ENCODE measurements around the gene HEG1. TPM values are rescaled to one million over a fixed set of nuclear protein-coding genes. Genes with fewer than 3 reads are reported as not detected.

Gene HEG1
- total RNA-seq, 1 experiment from 2014 or later: 69.8 TPM

GRCh38 chr3:125076464-125076863 lies 20.7 kb upstream of the HEG1 start:
- no peak for TF ChIP-seq CTCF (IDR thresholded peaks at IDR 0.05; ENCODE audit: insufficient read depth in 1 of 2, low read depth in 1 of 2, low read length in 1 of 2, severe bottlenecking in 1 of 2, unreplicated experiment in 1 of 2)
- peaks cover 2% of the 10 kb centered on the region; the same call in 1 of the 2 replicates for H3K36me3 ChIP-seq (ENCODE audit: control insufficient read depth, insufficient read depth, low read length)
- Mint-ChIP-seq H3K9me3 (ENCODE audit: unreplicated experiment) (no peaks in the 10 kb centered on the region), H3K27me3 (ENCODE audit: insufficient read depth, unreplicated experiment) (no peaks in the 10 kb centered on the region), H3K4me1 (ENCODE audit: low read depth, unreplicated experiment) (peaks cover 29% of the 10 kb centered on the region), H3K36me3 (ENCODE audit: insufficient read depth, unreplicated experiment) (peaks cover 46% of the 10 kb centered on the region), H3K4me3 (ENCODE audit: unreplicated experiment) (no peak overlapping the region), H3K27ac (ENCODE audit: unreplicated experiment) (no peak overlapping the region)
- no TSS peak for BruUV-seq (replicated peaks)
- intact Hi-C loops (cut with micrococcal nuclease; ENCODE audit: unreplicated experiment): no loop called here
- CTCF ChIA-PET: interaction anchor here (1.1 kb wide), 1 partner anchor 18 kb away, joined by 3 read pairs; no protein-coding TSS in a partner anchor
- no peak for DNase-seq
- peaks cover 26% of the 10 kb centered on the region for H3K4me1 ChIP-seq
- no peaks in the 10 kb centered on the region for H3K27me3 ChIP-seq (replicated peaks; ENCODE audit: control insufficient read depth, insufficient read depth, low read length)
- no peaks in the 10 kb centered on the region for H3K9me3 ChIP-seq
- POLR2A ChIA-PET: no interaction called here
- H3K4me3 ChIP-seq (ENCODE audit: low read depth, low read length): no peak overlapping the region

GRCh38 chr3:125075738-125076137 lies 19.9 kb upstream of the HEG1 start:
- Mint-ChIP-seq H3K36me3 (ENCODE audit: insufficient read depth, unreplicated experiment) (peaks cover 41% of the 10 kb centered on the region), H3K4me1 (ENCODE audit: low read depth, unreplicated experiment) (peaks cover 29% of the 10 kb centered on the region), H3K27me3 (ENCODE audit: insufficient read depth, unreplicated experiment) (no peaks in the 10 kb centered on the region), H3K4me3 (ENCODE audit: unreplicated experiment) (no peak overlapping the region), H3K9me3 (ENCODE audit: unreplicated experiment) (no peaks in the 10 kb centered on the region), H3K27ac (ENCODE audit: unreplicated experiment) (peak overlapping the region; percentile 53)
- intact Hi-C loops (cut with micrococcal nuclease; ENCODE audit: unreplicated experiment): no loop called here
- H3K9me3 ChIP-seq: no peaks in the 10 kb centered on the region
- DNase-seq: peak in 1 of 2 experiments; percentile 43
- peak in 1 of 2 experiments; percentile 20 for TF ChIP-seq CTCF (IDR thresholded peaks at IDR 0.05; ENCODE audit: insufficient read depth in 1 of 2, low read depth in 1 of 2, low read length in 1 of 2, severe bottlenecking in 1 of 2, unreplicated experiment in 1 of 2)
- no TSS peak for BruUV-seq (replicated peaks)
- ChIA-PET CTCF (interaction anchor here (1.0 to 1.1 kb wide), 2 partner anchors 17 to 22 kb away, joined by 3 read pairs; no protein-coding TSS in a partner anchor), POLR2A (interaction anchor here (2.0 kb wide), 1 partner anchor 13 kb away, joined by 7 read pairs; no protein-coding TSS in a partner anchor)
- H3K27me3 ChIP-seq (replicated peaks; ENCODE audit: control insufficient read depth, insufficient read depth, low read length): no peaks in the 10 kb centered on the region
- no peak overlapping the region for H3K4me3 ChIP-seq (ENCODE audit: low read depth, low read length)
- H3K36me3 ChIP-seq (ENCODE audit: control insufficient read depth, insufficient read depth, low read length): peaks cover 2% of the 10 kb centered on the region; the same call in 1 of the 2 replicates
- H3K4me1 ChIP-seq: peaks cover 19% of the 10 kb centered on the region

- TF ChIP-seq CTCF (IDR thresholded peaks at IDR 0.05; ENCODE audit: insufficient read depth in 1 of 2, low read depth in 1 of 2, low read length in 1 of 2, severe bottlenecking in 1 of 2, unreplicated experiment in 1 of 2): no peak
- Mint-ChIP-seq H3K36me3 (ENCODE audit: insufficient read depth, unreplicated experiment) (peaks cover 18% of the 10 kb centered on the region), H3K27me3 (ENCODE audit: insufficient read depth, unreplicated experiment) (no peaks in the 10 kb centered on the region), H3K4me3 (ENCODE audit: unreplicated experiment) (no peak overlapping the region), H3K9me3 (ENCODE audit: unreplicated experiment) (no peaks in the 10 kb centered on the region), H3K4me1 (ENCODE audit: low read depth, unreplicated experiment) (peaks cover 21% of the 10 kb centered on the region), H3K27ac (ENCODE audit: unreplicated experiment) (no peak overlapping the region)
- H3K4me3 ChIP-seq (ENCODE audit: low read depth, low read length): no peak overlapping the region
- POLR2A ChIA-PET: no interaction called here
- intact Hi-C loops (cut with micrococcal nuclease; ENCODE audit: unreplicated experiment): no loop called here
- peaks cover 2% of the 10 kb centered on the region; the same call in 1 of the 2 replicates for H3K36me3 ChIP-seq (ENCODE audit: control insufficient read depth, insufficient read depth, low read length)
- no TSS peak for BruUV-seq (replicated peaks)
- H3K4me1 ChIP-seq: no peaks in the 10 kb centered on the region; the same call in 1 of the 2 replicates
- H3K27me3 ChIP-seq (replicated peaks; ENCODE audit: control insufficient read depth, insufficient read depth, low read length): no peaks in the 10 kb centered on the region
- H3K9me3 ChIP-seq: no peaks in the 10 kb centered on the region
- CTCF ChIA-PET: no interaction called here
- DNase-seq: no peak
These were observed 17.7 kb upstream of the HEG1 start for GRCh38 chr3:125073390-125073905.

All from Caco-2 (cell line).